ENCODE data around the gene USP47. TPM values are rescaled to one million over a fixed set of nuclear protein-coding genes. Genes with fewer than 3 reads are reported as not detected.

The USP47 gene
- total and polyA plus RNA-seq, 2 donors (not counting 1 experiment from before 2014, with no cell fraction given), result 12.8 to 52.9 TPM

DNA sequence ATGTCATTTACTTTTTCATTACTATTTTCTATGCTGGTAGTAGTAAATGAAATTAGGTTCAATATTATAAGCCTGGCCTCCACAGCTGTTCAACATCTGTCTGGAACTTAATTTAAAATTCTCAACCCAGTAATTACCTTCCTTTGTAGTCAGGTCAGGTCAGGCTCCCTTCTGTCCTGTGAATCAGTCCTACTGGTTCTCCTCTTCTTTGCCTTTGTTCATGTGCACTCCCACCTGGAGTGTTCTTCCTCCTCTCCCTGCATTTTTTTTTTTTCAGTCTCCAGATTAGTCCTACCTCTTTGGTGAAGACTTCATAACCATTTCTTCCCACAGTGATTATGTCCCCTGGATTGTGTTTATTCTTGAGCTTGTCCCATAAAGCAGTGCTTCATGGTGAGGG lies 98.8 kb downstream of the USP47 start:
- no peak overlapping the region for H3K4me3 Mint-ChIP-seq
- TF ChIP-seq, protein P1, sequence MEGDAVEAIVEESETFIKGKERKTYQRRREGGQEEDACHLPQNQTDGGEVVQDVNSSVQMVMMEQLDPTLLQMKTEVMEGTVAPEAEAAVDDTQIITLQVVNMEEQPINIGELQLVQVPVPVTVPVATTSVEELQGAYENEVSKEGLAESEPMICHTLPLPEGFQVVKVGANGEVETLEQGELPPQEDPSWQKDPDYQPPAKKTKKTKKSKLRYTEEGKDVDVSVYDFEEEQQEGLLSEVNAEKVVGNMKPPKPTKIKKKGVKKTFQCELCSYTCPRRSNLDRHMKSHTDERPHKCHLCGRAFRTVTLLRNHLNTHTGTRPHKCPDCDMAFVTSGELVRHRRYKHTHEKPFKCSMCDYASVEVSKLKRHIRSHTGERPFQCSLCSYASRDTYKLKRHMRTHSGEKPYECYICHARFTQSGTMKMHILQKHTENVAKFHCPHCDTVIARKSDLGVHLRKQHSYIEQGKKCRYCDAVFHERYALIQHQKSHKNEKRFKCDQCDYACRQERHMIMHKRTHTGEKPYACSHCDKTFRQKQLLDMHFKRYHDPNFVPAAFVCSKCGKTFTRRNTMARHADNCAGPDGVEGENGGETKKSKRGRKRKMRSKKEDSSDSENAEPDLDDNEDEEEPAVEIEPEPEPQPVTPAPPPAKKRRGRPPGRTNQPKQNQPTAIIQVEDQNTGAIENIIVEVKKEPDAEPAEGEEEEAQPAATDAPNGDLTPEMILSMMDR (IDR thresholded peaks at IDR 0.05), result no peak
- no peak for TF ChIP-seq EZH2 (IDR thresholded peaks at IDR 0.05; ENCODE audit: borderline replicate concordance, insufficient read depth, low read depth, low read length, poor library complexity, severe bottlenecking)
- H2AFZ ChIP-seq (ENCODE audit: insufficient read depth, low read depth, low read length, poor library complexity, severe bottlenecking), result no peak overlapping the region
- no peak overlapping the region for H3K27ac Mint-ChIP-seq
- no peak overlapping the region for H3K4me3 ChIP-seq (ENCODE audit: control extremely low read depth in 1 of 5, extremely low read depth in 1 of 5, insufficient read depth in 1 of 5, low read depth in 2 of 5, low read length in 4 of 5)
- DNase-seq (no peak), ATAC-seq (ENCODE audit: low read depth) (no peak)
- H3K27me3 Mint-ChIP-seq, result no peaks in the 10 kb centered on the region
- peaks cover 20 to 55% of the 10 kb centered on the region in 2 experiments for H3K36me3 ChIP-seq (replicated peaks in 1 of 2; ENCODE audit: control extremely low read depth in 1 of 2, control insufficient read depth in 1 of 2, extremely low read depth in 1 of 2, insufficient read depth in 2 of 2, low read length in 1 of 2)
- H3K79me2 ChIP-seq (ENCODE audit: control insufficient read depth, insufficient read depth, low read length), result no peaks in the 10 kb centered on the region
- ChIA-PET POLR2A (no interaction called here), CTCF (interaction anchor here (0.7 kb wide), 1 partner anchor 27 kb away, joined by 3 read pairs; no protein-coding TSS in a partner anchor)
- no peak overlapping the region for H3K4me2 ChIP-seq (replicated peaks; ENCODE audit: low read depth, low read length, poor library complexity, severe bottlenecking)
- H3K4me1 ChIP-seq (ENCODE audit: control insufficient read depth in 2 of 2, insufficient read depth in 2 of 2, low read length in 2 of 2), result no peaks in the 10 kb centered on the region
- intact Hi-C loops (cut with micrococcal nuclease), result loop anchor here (5.0 kb wide), 1 partner anchor 43 kb away; no protein-coding TSS in a partner anchor
- no peaks in the 10 kb centered on the region for H3K4me1 Mint-ChIP-seq
- H3K9me3 ChIP-seq (ENCODE audit: control extremely low read depth in 1 of 3, control insufficient read depth in 2 of 3, insufficient read depth in 1 of 3, low read length in 2 of 3), result no peaks in the 10 kb centered on the region
- H3K9ac ChIP-seq (ENCODE audit: low read length), result no peak overlapping the region
- H3K9me3 Mint-ChIP-seq (ENCODE audit: insufficient read depth), result no peaks in the 10 kb centered on the region
- H4K20me1 ChIP-seq (ENCODE audit: control insufficient read depth, insufficient read depth, low read length, poor library complexity, severe bottlenecking), result no peaks in the 10 kb centered on the region
- H3K27me3 ChIP-seq (replicated peaks in 1 of 4; ENCODE audit: control extremely low read depth in 1 of 4, control insufficient read depth in 3 of 4, insufficient read depth in 4 of 4, low read length in 3 of 4), result no peaks in the 10 kb centered on the region
- H3K27ac ChIP-seq (ENCODE audit: low read length in 2 of 2), result no peak overlapping the region

DNA sequence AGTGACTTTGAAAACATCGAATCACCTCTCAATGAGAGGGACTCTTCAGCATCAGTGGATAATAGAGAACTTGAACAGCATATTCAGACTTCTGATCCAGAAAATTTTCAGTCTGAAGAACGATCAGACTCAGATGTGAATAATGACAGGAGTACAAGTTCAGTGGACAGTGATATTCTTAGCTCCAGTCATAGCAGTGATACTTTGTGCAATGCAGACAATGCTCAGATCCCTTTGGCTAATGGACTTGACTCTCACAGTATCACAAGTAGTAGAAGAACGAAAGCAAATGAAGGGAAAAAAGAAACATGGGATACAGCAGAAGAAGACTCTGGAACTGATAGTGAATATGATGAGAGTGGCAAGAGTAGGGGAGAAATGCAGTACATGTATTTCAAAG lies 100.9 kb downstream of the USP47 start:
- Histone ChIP-seq H3K27me3 (replicated peaks in 1 of 4; ENCODE audit: control extremely low read depth in 1 of 4, control insufficient read depth in 3 of 4, insufficient read depth in 4 of 4, low read length in 3 of 4) (no peaks in the 10 kb centered on the region), H3K36me3 (replicated peaks in 1 of 2; ENCODE audit: control extremely low read depth in 1 of 2, control insufficient read depth in 1 of 2, extremely low read depth in 1 of 2, insufficient read depth in 2 of 2, low read length in 1 of 2) (peaks cover 19 to 51% of the 10 kb centered on the region in 2 experiments), H3K79me2 (ENCODE audit: control insufficient read depth, insufficient read depth, low read length) (no peaks in the 10 kb centered on the region), H4K20me1 (ENCODE audit: control insufficient read depth, insufficient read depth, low read length, poor library complexity, severe bottlenecking) (no peaks in the 10 kb centered on the region), H3K4me2 (replicated peaks; ENCODE audit: low read depth, low read length, poor library complexity, severe bottlenecking) (no peak overlapping the region), H3K9ac (ENCODE audit: low read length) (no peak overlapping the region), H3K9me3 (ENCODE audit: control extremely low read depth in 1 of 3, control insufficient read depth in 2 of 3, insufficient read depth in 1 of 3, low read length in 2 of 3) (no peaks in the 10 kb centered on the region), H2AFZ (ENCODE audit: insufficient read depth, low read depth, low read length, poor library complexity, severe bottlenecking) (no peak overlapping the region), H3K4me3 (ENCODE audit: control extremely low read depth in 1 of 5, extremely low read depth in 1 of 5, insufficient read depth in 1 of 5, low read depth in 2 of 5, low read length in 4 of 5) (no peak overlapping the region), H3K4me1 (ENCODE audit: control insufficient read depth in 2 of 2, insufficient read depth in 2 of 2, low read length in 2 of 2) (no peaks in the 10 kb centered on the region), H3K27ac (ENCODE audit: low read length in 2 of 2) (no peak overlapping the region)
- intact Hi-C loops (cut with micrococcal nuclease), result loop anchor here (5.0 kb wide), 1 partner anchor 45 kb away; no protein-coding TSS in a partner anchor
- Mint-ChIP-seq H3K4me3 (no peak overlapping the region), H3K4me1 (no peaks in the 10 kb centered on the region), H3K27ac (no peak overlapping the region), H3K27me3 (no peaks in the 10 kb centered on the region), H3K9me3 (ENCODE audit: insufficient read depth) (no peaks in the 10 kb centered on the region)
- ChIA-PET POLR2A (no interaction called here), CTCF (no interaction called here)
- TF ChIP-seq, protein P1 (IDR thresholded peaks at IDR 0.05), result no peak
- TF ChIP-seq EZH2 (IDR thresholded peaks at IDR 0.05; ENCODE audit: borderline replicate concordance, insufficient read depth, low read depth, low read length, poor library complexity, severe bottlenecking), result no peak
- no peak for ATAC-seq (ENCODE audit: low read depth)
- WGBS (ENCODE audit: insufficient coverage), result 100% methylated on average over 3 of the region's 3 CpGs
- DNase-seq, result no peak
